ENCODE measurements around the gene FOXD4L5. TPM values are rescaled to one million over a fixed set of nuclear protein-coding genes. Genes with fewer than 3 reads are reported as not detected.
"Not testable (repeated sequence)": the region's sequence is repeated elsewhere in the genome, so short reads cannot be mapped to it uniquely, and the experiment has no call there.

Gene FOXD4L5
- under 1 TPM in 1 of 3 donors, not detected in 2; 0.11 TPM for polyA plus RNA-seq

DNA sequence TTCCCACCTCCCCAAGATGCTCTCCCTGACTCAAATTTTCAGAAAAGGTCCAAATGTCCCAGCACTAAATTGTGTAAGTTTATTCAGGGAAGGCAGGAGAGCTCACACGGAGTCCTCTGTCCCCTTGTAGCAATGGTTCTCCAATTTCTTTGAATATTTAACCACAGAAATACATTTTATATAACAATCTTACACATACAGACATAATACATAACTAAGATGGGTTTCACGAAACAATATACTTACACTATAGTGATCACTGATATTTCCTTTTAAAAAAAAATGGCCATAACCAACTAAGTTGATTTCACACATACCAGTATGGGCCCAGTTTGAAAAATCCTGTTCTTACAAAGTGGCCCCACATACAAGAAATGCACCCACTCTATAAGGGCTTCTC is at the start of gene FOXD4L5:
Gene FOXD4L5, minus strand, starts transcription at position 101 of the 400 bp plus-strand sequence. CDS start 832 bp downstream, outside the sequence.
- not testable (repeated sequence) for H3K27ac ChIP-seq (ENCODE audit: low read depth, low read length)
- 81 to 100% (median 97%) methylated on average over 1 of the region's 2 CpGs for WGBS, 3 donors

DNA sequence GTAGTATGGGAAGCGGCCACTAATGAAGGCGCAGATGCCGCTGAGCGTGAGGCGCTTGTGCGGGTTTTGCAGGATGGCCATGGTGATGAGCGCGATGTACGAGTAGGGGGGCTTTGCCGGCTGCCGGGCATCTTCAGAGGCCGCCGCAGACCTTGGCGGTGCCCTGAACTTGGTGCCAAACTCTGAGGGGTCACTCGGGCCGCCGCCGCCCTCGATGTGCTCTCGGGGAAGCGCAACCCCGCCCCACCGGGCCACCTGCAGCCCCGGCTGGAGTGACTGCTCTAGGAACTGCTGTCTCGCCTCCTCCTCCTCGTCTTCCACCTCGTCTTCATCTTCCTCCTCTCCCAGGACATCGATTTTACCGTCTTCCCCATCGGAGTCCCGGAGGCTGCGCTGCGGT is 1.1 kb downstream of the FOXD4L5 start:
- not testable (repeated sequence) for H3K27ac ChIP-seq (ENCODE audit: low read depth, low read length)
- 8 to 24% (median 11%) methylated on average over 5 to 12 of the region's 33 CpGs for WGBS, 3 donors

DNA sequence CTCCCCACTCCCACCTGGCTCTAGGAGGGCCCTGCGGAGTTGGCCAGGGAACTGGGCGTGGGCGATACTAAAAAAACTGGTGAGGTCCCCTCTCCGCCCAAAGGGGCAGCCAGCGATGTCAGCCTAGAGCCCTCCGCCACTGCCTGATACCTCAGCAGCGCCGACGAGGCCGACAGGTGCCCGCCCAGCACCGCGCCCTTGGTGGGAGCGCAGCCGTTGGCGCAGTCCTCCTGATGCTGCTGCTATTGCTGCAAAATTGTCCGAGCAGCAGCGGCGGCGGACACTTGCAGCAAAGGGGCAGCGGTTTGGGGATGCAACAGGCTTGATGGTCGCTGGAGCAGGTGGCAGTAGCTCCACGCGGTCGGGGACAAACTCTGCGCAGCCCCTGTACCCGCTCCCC is 2.0 kb downstream of the FOXD4L5 start:
- no CpG with 5 or more reads among the region's 27 CpGs for WGBS, 3 donors
- not testable (repeated sequence) for H3K27ac ChIP-seq (ENCODE audit: low read depth, low read length)

Data from adipose tissue (tissue), 3 donors.